Stimulated activated CD4-positive, alpha-beta T cell treated with anti-CD3 and anti-CD28 coated beads, Interleukin-1b, Interleukin-23, amount 100 ng/mL, for 48 hours (primary cell): ENCODE measurements around the gene BTBD9.

Experiments used
- DNase-seq: peaks from one replicate; pipeline ENCODE4 v3.0.0-alpha.2; 2020

The BTBD9 gene

GRCh38 chr6:38552121-38552520, 87.6 kb downstream of the BTBD9 start:
- DNase-seq, result no peak

- no peak for DNase-seq
These were observed 89.9 kb downstream of the BTBD9 start for GRCh38 chr6:38549795-38550194.

DNA sequence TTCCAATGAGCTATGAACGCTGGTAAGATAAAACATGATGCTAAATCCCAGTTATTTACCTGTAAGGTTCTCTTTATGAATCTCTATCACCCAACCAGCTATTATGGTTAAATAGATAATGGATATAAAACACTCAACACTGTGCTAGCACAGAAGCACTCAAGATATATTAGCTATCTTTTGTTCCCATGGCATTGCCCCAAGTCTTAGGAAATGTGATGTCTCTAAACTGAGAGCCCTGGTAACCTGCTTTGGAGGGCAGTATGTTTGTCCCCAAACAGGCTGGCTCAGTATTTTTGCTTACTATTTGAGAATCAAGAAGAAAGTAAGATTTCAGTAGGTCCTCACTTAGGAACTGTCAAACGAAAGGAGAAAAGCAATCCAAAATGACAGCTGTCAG, 90.5 kb downstream of the BTBD9 start:
- no peak for DNase-seq

DNA sequence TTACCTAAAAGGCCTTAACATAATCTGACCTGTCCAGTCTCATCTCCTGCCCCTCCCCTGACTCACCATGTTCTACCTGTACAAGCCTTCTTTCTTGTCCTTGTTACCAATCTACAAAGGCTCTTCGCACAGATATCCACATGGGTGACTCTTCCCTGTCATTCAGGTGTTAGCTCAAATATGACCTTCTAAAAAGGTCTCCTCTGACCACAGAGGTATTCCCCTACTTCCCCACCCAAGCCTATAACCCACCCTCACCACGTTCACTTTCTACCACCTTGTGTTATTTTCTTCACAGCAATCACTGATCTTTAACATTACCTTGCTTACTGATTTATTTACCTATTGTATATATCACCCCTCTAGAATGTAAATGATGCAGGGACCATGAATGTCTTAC, 96.7 kb downstream of the BTBD9 start:
- DNase-seq, result no peak

DNA sequence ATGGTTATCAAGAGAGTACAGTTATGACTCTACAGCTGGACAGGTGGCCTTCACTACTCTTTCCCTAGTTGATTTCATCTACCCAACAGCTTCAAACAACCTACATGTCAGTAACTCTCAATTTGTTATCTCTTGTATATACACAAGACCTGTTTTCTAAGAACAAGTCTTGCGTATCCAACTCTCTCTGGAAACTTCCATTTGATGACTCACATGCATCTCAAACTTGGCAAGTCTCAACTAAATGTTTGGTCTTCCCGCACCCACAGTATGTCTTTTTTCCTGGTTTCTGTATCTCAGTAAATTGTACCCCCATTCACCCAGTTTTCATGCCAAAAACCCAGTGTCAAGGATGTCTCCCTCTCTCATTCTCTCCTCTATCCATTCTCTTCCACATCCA, 97.7 kb downstream of the BTBD9 start:
- no peak for DNase-seq

GRCh38 chr6:38533064-38533463, 106.7 kb downstream of the BTBD9 start:
- no peak for DNase-seq

DNA sequence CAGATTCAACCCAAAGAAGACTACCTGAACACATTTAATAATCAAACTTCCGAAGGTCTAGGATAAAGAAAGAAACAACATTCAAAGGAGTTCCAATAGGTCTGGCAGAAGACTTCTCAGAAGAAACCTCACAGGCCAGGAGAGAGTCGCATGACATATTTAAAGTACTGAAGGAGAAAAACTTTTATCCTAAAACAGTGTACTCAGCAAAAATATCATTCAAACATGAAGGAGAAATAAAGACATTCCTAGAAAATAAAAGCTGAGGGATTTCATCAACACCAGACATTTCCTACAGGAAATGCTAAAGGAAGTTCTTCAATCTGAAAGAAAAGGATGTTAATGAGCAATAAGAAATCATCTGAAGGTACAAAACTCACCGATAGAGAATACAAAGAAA, 108.6 kb downstream of the BTBD9 start:
- no peak for DNase-seq

GRCh38 chr6:38528196-38528965, 111.3 kb downstream of the BTBD9 start:
- DNase-seq, result no peak

GRCh38 chr6:38527371-38527770, 112.4 kb downstream of the BTBD9 start:
- no peak for DNase-seq

DNA sequence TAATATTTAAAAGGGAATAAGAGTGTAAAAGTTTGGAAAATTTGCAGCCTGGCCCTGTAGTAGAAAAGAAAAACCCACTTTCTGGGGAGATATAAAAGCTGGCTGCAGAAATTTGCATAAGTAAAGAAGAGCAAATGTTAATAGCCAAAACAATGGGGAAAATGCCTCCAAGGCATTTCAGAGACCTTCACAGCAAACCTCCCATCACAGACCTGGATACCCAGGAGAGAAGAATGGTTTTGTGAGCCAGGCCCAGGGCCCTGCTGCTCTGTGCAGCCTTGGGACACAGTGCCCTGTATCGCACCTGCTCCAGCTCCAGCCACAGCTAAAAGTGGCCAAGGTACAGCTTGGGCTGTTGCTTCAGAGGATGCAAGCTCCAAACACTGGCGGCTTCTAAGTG, 113.8 kb downstream of the BTBD9 start:
- no peak for DNase-seq

DNA sequence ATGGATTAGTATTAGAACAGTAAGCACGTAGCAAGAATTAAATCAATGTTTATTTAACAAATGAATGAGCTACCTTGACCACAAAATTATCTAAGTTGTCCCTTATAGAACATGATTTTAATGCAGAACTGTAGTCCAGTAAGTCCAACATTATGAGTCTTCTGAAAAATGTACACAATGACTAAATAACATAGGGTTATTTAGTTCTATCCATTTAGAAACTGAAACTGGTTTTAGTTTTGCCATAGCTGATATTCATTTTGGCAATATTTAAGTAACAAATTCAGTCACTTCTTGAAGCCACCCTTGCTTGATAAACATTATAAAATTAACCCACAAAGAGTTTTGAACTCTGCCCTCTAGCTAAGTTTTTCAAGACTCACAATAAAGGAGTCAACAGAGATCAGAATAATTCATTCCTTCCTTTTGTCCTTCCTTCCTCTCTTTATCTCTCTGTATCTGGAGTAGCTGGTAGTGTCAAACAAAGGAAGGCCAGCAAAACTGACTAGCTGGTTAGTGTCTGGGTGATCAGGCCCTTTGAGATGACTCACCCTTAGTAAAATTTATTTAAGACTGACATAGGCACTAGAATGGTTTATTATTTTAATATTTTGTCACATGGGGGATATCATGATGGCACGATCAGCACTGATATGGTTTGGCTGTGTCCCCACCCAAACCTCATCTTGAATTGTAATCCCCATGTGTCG, 115.1 kb downstream of the BTBD9 start:
- DNase-seq, result no peak

- DNase-seq, result no peak
These were observed 117.4 kb downstream of the BTBD9 start for GRCh38 chr6:38522322-38522721.

- no peak for DNase-seq
These were observed 121.0 kb downstream of the BTBD9 start for GRCh38 chr6:38518511-38519304.

GRCh38 chr6:38517005-38517404, 122.7 kb downstream of the BTBD9 start:
- no peak for DNase-seq

DNA sequence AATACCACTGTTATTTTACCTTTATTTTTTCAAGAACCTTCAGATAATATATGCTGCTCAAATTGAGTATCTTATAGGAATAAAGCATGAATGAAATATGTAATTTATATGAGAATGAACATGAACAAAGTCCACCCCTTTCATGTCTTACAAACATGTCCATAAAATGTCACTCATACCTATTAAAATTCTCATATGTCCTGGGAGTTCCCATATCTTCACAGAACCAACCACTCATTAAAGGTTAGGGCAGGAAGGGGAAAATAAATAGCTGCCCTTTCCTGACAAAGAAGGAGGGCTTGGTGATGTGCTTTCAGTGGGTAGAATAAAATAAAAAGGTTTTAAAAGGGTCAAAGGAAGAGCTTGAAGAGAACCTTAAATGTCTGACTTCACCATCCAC, 125.3 kb downstream of the BTBD9 start:
- no peak for DNase-seq

GRCh38 chr6:38512211-38512610, 127.5 kb downstream of the BTBD9 start:
- DNase-seq, result no peak

- DNase-seq, result no peak
These were observed 129.5 kb downstream of the BTBD9 start for GRCh38 chr6:38510205-38510604.

DNA sequence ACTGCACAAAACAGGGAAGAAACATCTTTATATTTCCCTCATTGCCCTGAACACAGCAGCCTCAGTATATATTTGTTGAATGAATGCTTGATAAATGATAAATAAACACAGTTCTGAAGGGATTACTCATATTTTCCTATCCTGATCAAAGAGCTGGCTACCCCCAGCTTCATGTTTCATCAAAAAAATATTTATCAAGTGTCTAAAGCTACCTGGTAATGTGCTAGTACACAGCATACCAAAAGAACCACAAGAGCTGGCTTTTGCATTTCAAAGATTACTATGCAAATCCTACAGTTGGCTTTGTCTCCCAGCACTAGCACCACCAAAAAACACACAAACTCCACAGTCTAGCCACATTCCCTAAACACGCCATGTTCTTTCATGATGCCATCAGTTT, 130.0 kb downstream of the BTBD9 start:
- DNase-seq, result no peak

GRCh38 chr6:38508894-38509293, 130.8 kb downstream of the BTBD9 start:
- DNase-seq, result no peak

DNA sequence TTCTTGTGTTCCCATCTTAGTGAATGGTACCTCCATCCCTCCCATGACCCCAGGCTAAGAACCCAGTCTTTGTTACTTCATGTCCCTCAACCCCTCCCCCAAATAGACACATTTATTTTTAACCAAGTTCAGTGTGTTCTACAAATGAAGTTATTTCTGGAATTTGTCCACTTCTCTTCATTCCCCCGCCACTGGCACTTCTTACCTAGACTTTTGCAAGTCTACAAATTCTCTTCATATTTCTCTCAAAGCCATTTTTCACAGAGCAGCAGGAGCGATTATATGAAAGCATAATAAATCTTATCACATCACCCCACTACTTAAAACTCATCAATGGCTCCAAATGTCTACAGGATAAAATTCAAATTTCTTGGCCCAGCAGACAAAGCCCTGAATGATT, 131.4 kb downstream of the BTBD9 start:
- DNase-seq, result no peak

GRCh38 chr6:38507173-38507572, 132.6 kb downstream of the BTBD9 start:
- no peak for DNase-seq

DNA sequence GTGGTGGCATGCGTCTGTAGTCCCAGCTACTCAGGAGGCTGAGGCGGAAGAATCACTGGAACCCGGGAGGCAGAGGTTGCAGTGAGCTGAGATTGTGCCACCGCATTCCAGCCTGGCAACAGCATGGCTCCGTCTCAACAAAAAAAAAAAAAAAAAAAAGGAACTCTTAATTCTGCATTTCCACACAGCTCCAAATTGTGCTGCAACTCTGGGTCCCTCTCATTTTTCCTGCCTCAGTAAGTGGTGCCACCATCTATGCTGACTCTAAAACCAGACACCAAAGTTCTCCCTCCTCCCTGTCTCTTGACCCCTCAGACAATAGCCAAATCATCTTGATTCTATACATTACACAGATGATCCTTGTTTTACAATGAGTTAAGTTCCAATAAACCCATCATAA, 133.9 kb downstream of the BTBD9 start:
- DNase-seq, result no peak

DNA sequence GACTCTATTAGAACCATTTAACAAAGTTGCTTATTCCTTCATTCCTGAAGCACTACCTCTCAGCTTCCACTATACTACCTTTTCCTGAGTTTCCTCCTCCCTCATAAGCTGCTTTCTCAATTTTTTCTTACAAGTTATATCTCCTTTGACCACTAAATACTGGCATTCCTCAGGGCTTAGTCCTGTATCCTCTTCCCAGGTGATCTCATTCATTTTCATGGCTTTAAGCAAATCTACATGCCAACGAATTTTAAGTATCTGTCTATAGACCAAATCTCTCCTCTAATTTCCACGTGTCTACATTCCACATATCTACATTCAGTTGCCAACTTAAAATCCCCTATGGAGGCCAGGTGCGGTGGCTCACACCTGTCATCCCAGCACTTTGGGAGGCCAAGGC, 134.7 kb downstream of the BTBD9 start:
- DNase-seq, result no peak
